Esophagus squamous epithelium (tissue), 5 donors: ENCODE results near the gene ATP2B2. TPM values are rescaled to one million over a fixed set of nuclear protein-coding genes. Genes with fewer than 3 reads are reported as not detected.

Experiments used
- DNase-seq: peaks from one replicate; lab custom pipeline; 2025; lab: John Stamatoyannopoulos, UW
- H3K27ac ChIP-seq, 4 donors: fragments of 200-600 bp; sonication (generic); one replicate each; pipeline ENCODE4 v1.5.1; 2016 to 2019; ENCODE audit warnings: mild to moderate bottlenecking in 1 of 4
- H3K27me3 ChIP-seq, 4 donors: fragments of 200-600 bp; sonication (generic); 1 replicate in 3 of 4; 2 replicates in 1 of 4; pipeline versions ENCODE4 v1.5.1 to v1.6.0; 2017 to 2021; ENCODE audit warnings: antibody characterized with exemption in 1 of 4
- H3K36me3 ChIP-seq, 3 donors: fragments of 200-600 bp; sonication (generic); one replicate each; pipeline ENCODE4 v1.5.1; 2016 to 2019
- H3K4me1 ChIP-seq, 3 donors: fragments of 200-600 bp; sonication (generic); one replicate each; pipeline ENCODE4 v1.5.1; 2017 to 2019
- H3K4me3 ChIP-seq, 4 donors: fragments of 200-600 bp; sonication (generic); 1 replicate in 3 of 4; 2 replicates in 1 of 4; pipeline ENCODE4 v1.5.1; 2016 to 2019; ENCODE audit warnings: mild to moderate bottlenecking in 2 of 4, moderate library complexity in 1 of 4
- H3K9me3 ChIP-seq, 3 donors: fragments of 200-600 bp; sonication (generic); one replicate each; pipeline ENCODE4 v1.5.1; 2016 to 2019
- POLR2A ChIP-seq, 4 donors: fragments of 450-650 bp; IDR thresholded peaks; one replicate each; pipeline ENCODE4 v1.6.1; 2017; ENCODE audit warnings: antibody characterized with exemption in 4 of 4, mild to moderate bottlenecking in 4 of 4, moderate library complexity in 3 of 4
- WGBS, 2 donors: methylation state at CpG; one replicate each; pipeline ENCODE4 v1.1.5; 2018; 5-methylcytosine and 5-hydroxymethylcytosine counted together
- intact Hi-C: fragments of 100-400 bp; cut with DNase I; formaldehyde crosslinking; loops from one replicate; pipeline ENCODE4 v1.15.0; 2022
- total RNA-seq, 4 donors: library from RNA; depleted of rRNA; stranded (reverse); fragments of >200 nt; gene quantifications; one replicate each; pipeline ENCODE4 v1.1.0, GENCODE V29; 2016
- TF ChIP-seq, protein P1 (sequence below), 6 experiments: fragments of 450-650 bp in 4 of 6; fragments of 200-600 bp in 2 of 6; sonication (generic) in 2 of 6; IDR thresholded peaks; one replicate each; pipeline ENCODE4 v1.5.1; 2016 to 2019; ENCODE audit warnings: antibody characterized with exemption in 6 of 6, mild to moderate bottlenecking in 4 of 6, moderate library complexity in 4 of 6
- donor health status: DM: yes; HTN: yes; CAD: no.

Gene ATP2B2
- total RNA-seq, 4 donors from 2014 or later: 0.31 to 0.57 (median 0.42) TPM

DNA sequence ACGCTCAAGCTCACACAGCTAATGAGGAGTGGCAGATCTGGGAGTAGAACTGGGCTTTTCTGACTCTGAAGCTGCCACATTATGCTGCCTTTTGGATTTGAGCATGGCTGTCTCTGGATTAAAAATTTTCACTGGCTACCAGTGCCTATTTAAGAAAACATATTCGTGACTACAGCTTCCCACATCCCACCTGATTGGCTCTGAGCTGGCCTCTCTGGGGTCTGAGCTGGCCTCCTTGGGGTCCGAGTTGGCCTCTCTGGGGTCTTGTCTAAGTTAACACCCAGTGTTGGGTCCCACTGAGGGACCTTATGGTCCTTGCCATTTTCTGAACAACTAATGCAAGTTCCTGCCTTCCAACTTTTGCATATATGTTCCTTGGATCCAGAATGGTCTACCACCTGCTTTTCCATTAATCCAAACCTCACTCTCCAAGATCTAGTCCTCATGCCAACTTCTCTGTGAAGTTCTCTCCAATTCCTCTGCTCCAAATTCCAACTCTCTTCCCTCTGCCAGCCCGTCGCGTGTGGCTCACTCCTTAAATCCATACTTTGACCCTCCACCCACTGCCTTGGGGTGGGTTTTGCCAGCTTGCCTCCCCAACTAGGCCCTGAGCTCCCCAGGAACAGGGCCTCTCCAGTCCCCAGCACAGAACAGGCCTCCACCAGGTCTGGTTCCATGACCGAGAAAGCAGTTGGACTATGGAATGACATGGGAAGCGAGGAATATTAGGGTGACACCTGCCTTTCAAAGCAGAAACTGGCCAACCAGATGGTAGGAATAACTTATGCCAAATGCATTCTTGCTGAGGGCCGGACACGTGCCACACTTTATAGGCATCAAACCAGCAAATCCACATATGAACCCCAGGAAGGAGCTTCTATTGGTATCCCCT is 42.5 kb downstream of the ATP2B2 start:
- TF ChIP-seq, protein P1, sequence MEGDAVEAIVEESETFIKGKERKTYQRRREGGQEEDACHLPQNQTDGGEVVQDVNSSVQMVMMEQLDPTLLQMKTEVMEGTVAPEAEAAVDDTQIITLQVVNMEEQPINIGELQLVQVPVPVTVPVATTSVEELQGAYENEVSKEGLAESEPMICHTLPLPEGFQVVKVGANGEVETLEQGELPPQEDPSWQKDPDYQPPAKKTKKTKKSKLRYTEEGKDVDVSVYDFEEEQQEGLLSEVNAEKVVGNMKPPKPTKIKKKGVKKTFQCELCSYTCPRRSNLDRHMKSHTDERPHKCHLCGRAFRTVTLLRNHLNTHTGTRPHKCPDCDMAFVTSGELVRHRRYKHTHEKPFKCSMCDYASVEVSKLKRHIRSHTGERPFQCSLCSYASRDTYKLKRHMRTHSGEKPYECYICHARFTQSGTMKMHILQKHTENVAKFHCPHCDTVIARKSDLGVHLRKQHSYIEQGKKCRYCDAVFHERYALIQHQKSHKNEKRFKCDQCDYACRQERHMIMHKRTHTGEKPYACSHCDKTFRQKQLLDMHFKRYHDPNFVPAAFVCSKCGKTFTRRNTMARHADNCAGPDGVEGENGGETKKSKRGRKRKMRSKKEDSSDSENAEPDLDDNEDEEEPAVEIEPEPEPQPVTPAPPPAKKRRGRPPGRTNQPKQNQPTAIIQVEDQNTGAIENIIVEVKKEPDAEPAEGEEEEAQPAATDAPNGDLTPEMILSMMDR (IDR thresholded peaks at IDR 0.05): no peak
- no peak for TF ChIP-seq POLR2A (IDR thresholded peaks at IDR 0.05)
- H3K27ac ChIP-seq: no peak overlapping the region
- peaks cover 0 to 16% (median 0%) of the 10 kb centered on the region in 4 donors for H3K27me3 ChIP-seq
- H3K36me3 ChIP-seq: no peaks in the 10 kb centered on the region
- H3K4me3 ChIP-seq: no peak overlapping the region
- whole genome bisulfite sequencing, 2 donors: 61 to 66% methylated on average over 9 of the region's 10 CpGs
- no peak for DNase-seq
- H3K4me1 ChIP-seq: no peaks in the 10 kb centered on the region
- H3K9me3 ChIP-seq: no peaks in the 10 kb centered on the region
- intact Hi-C loops: no loop called here

DNA sequence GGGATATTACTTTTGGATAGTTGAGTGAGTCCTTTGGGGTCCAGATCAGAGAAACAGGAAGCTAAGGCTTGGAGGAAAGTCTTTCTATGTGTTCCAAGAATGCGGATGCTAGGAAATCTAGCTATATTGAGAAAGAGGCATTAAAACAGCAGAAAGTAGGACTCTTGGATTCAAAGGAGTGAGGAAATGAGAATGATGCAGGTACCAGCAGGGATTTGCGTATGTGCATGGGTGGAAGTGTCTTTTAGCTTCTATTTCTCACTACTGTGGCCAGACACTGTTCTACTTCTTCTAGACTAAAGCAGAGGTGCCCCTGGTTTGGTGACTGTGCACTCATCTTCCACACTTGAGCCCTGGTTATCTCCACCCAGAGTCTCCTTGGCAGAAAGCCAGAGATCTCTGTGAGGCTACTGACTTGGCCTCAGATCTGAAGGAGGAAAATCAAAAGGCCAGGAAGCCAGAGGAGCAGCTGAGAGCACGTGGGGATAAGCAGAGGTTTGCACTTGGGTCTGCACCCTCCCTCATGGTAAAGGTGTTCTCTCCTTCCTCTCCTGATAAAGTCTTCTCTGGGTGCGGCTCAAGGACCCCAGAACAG is 44.3 kb downstream of the ATP2B2 start:
- Histone ChIP-seq H3K27me3 (peaks cover 0 to 10% (median 0%) of the 10 kb centered on the region in 4 donors), H3K4me3 (no peak overlapping the region), H3K27ac (no peak overlapping the region), H3K9me3 (no peaks in the 10 kb centered on the region), H3K4me1 (no peaks in the 10 kb centered on the region), H3K36me3 (no peaks in the 10 kb centered on the region)
- 67 to 98% methylated on average over 3 to 4 of the region's 4 CpGs for WGBS, 2 donors
- no peak for DNase-seq
- intact Hi-C loops: no loop called here
- TF ChIP-seq POLR2A (IDR thresholded peaks at IDR 0.05): no peak
- TF ChIP-seq, protein P1 (IDR thresholded peaks at IDR 0.05): no peak

DNA sequence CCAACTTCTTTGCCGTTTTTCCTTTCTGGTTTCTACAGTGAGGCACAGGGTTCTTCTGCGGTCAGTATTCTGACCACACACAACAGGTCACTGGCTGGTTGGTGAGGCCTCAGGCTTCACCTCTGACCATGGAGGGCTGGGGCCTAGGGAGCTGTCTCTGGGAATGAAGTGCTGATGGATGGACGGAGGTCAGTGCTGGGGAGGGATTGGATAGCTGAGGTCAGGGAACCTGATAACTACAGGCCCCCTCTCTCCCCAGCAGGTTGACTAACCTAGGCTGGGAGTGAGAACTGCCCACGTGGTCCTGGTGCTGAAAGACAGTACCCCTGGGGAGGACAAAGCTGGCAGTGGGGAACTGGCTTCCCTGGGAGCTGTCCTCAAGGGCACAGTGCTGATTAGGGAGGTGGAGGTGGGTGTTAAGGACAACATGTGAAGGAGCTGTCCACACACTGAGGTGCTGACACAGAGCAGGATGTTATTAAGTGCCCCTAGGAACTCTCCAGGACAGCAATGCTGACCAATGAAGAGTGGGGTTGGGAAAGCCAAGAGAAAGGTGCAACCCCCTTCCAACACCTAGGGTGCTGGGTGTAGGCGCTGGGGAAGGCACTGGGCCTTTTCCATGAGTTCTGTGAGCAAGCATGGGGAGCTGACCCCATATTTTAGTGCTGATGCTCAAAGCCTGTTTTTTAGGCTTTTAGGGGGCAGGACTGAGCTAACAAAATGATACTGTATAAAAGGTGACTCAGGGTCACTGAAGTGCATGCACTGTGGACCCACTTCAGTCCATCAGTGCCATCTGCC is 45.2 kb downstream of the ATP2B2 start:
- Histone ChIP-seq H3K4me1 (no peaks in the 10 kb centered on the region), H3K27ac (no peak overlapping the region), H3K27me3 (peaks cover 0 to 16% (median 0%) of the 10 kb centered on the region in 4 donors), H3K9me3 (no peaks in the 10 kb centered on the region), H3K4me3 (no peak overlapping the region), H3K36me3 (no peaks in the 10 kb centered on the region)
- 28 to 42% methylated on average over 3 to 5 of the region's 5 CpGs for WGBS, 2 donors
- intact Hi-C loops: no loop called here
- DNase-seq: no peak
- TF ChIP-seq, protein P1 (IDR thresholded peaks at IDR 0.05): no peak
- TF ChIP-seq POLR2A (IDR thresholded peaks at IDR 0.05): no peak

DNA sequence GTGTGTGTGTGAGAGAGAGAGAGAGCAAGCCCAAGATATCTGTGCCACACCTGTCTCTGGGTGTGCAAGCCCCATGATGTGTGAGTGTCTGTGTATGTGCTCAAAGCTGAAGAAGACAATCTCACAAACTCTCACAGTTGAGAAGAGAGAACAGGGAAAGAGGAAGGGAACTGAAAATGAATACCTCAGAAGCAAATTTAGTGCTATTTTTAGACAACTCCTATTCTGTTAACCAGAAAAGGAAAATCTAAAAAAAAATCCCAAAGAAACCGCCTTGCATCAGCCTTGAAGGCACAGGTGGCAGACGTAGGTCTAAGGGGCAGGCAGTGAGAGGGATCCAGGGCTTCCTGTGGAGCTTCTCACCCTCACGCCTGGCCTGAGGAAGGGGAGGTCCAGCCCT is 47.8 kb downstream of the ATP2B2 start:
- Histone ChIP-seq H3K27me3 (peaks cover 0 to 37% (median 0%) of the 10 kb centered on the region in 4 donors), H3K9me3 (no peaks in the 10 kb centered on the region), H3K36me3 (no peaks in the 10 kb centered on the region), H3K4me1 (no peaks in the 10 kb centered on the region), H3K4me3 (no peak overlapping the region), H3K27ac (no peak overlapping the region)
- WGBS, 2 donors: 28% methylated on average over 3 of the region's 3 CpGs
- DNase-seq: no peak
- intact Hi-C loops: no loop called here
- TF ChIP-seq POLR2A (IDR thresholded peaks at IDR 0.05): no peak
- TF ChIP-seq, protein P1 (IDR thresholded peaks at IDR 0.05): no peak
